ENCODE results near the gene FAM3A. TPM values are rescaled to one million over a fixed set of nuclear protein-coding genes. Genes with fewer than 3 reads are reported as not detected.

Gene FAM3A
- total RNA-seq, 1 donor from 2014 or later, result 25.5 TPM

DNA sequence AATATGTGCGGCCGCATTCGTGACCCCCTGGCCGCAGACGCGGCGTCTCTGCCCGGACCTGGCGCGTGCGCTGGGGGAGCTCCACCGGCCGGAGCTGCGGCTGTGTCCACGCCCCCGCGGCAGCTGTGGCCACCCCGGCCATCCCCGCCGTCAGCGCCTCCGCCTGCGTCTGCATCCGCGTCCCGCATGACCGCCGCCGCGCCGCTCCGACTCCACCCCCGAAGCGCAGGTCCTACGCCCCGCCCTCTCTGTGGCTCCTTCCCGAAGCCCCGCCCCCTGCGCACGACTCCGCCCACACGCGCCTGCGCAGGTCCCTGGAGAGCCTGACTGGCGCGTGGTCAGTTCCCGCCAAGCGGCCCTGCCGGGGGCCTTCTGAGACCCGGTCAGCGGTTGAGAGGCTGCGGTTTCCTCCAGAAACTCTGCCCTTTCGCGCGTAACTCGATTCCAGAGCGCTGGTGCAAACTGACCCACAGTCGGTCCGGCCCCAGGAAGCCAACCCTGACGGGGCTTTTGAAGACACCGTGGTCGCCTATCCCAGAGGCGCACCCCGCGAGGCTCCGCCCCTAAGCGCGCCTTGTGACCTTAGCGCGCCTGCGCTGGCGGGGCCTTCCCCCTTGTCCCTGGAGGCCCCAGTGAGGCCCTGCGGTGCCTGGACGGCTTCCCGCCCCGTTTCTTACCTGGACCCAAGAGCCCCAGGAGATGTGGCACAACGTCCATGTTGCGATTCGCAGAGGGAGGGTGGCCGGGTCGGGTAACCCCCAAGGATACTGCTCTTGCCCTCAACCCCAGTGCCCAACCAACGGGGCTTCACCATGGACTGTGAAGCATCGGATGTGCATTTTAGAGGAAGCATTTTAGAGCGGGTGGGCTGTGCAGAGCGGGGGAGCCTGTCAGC lies 37.1 kb downstream of the FAM3A start, which contains the start of gene LAGE3:
Gene LAGE3, minus strand, starts transcription at position 554 of the 895 bp plus-strand sequence. Its CDS starts 366 bp downstream, at position 188.
- DNase-seq, result peak; percentile 94

DNA sequence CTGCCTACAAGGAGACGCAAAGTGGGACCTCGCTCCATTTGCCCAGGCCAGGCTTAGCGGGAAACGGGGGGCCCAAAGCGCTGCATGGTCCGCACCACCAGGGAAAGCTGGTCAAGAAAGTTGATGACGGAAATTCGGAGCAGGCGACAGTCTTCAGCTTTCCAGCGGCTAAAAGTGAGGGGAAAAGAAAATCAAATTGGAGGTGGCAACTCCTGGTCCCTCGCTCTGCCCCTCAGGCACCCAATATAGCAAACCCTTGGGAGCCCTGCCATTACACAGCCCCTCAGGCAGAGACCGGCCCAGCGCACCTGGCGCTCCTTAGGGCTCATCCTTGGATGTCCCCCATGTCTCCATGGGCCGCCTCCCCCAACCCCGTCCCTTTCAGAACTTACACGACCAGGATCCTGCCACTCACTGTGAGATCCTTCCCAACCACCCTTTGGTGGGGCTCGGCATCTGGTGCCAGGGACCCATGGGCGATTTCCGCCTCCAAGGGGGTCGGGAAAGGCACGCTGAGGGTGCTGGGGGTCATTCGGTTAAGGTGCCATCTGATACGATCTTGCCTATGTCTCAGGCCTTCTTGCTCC lies 38.0 kb downstream of the FAM3A start:
- DNase-seq, result no peak

DNA sequence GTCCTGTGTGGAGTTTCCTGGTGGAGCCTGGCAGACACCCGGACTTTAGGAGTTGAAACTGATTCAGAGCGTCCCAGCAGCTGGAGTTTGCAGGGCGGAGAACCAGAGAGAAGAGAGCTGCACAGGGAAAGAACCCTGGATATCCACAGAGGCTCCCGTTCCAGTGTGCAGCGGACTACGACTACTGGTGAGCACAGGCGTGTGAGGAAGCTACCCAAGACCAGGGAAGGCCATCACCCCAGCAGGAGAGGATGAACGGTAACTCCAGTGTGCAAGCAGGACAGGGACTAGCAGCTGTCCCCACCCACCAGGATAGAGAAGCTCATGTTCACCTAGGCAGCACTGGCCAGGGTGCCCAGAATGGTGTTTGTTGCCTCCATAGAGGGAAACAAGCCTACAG lies 39.2 kb downstream of the FAM3A start:
- DNase-seq, result no peak

DNA sequence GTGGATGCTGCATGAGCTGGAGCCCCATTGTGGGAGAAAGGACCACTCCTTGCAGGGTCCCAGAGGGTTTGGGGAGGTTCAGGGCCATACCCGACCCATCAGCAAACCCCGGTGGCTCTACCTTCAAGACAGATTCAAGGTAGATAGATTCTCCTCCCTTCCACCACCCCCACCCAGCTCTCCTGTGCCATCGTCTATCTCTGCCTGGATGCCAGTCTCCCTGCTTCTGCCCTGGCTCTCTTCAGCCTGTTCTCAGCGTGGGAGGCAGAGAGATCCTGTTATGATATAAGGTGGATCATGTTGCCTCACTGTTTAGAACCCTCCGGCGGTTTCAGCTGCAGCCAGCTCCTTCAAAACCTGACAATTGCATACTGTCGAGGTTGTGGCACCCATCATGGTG lies 42.3 kb downstream of the FAM3A start:
- no peak for DNase-seq

DNA sequence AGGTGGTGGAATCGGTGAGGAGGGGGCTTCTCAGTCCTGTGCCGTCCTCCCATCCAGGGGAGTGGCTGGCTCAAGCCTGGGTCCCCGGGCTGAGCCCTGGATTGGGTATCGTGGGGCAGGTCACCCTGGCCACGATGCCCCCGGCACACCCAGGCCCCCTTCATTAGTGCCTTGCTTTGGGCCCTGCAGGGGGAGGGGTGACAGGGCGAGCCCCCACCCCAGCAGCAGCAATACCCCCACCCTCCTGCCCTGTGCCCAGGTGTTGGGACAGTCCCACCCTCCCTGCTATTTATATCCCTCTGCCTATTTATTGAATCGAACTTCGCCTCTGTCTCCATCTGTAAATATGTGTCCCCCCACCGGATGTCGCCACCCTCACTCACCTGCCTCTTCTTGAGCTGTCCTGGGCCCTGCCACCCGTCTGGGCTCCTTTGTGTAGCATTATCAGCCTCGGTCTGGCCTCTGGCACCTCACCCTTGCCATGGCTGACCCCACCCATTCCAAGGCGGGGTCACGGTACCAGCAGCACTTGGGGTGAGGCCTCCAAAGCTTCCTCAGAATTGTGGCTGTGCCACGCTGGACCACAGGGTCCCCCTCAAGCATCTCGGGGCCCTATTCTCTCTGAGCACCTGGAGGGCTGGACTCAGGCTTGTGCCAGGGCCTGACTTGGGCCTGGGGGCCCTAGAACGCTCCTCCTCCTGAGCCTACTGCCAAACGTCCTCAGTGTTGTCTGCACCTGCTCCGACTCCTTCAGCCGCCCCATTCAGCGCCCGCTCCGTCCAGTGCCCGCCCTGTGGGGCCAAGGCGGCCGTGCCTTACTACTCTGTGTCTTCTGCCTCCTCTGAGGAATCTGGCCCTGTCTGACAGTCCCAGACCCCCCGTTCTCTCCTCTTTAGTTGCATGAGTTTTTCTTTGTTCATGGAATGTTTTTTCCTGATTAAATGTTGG lies 43.1 kb downstream of the FAM3A start:
- no peak for DNase-seq

DNA sequence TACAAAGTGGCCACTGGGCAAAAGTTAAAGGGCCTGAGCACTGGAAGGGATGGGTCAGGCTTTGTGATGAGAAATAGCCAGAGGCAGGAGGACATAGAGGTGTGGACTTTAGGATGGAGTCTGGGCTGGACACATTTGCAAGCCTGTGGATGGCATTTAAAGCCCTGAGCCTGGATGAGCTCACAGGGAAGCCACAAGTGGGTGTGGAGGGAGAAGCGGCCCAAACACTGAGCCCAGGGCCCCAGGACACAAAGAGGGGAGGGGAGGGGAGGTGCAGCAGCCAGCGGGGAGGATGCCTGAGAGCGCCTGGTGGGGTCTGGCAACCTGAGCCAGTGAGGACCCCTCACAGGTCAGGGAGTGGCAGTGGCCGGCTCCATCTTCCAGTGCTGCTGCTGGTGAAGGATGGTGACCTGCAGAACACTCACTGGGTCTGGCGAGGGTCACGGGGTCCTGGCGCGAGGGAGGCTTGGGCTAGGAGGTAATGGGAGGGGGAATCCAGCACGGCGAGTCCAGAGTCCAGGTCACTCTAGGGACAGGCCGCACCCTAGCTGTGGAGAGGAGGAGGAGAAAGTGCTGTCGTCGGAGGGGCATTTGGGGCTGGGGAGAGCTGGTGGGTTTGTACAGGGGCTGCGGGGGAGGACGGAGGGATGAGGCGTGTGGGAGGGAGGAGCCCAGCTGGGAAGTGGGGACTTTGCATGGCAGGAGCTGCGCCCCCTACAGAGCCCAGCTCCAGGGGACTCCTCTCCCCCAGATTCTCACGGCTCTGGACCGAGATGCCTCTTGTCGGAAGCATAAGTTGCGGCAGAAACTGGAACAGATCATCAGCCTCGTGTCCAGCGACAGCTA lies 44.0 kb downstream of the FAM3A start:
- DNase-seq, result no peak

- DNase-seq, result no peak
Measured at GRCh38 chrX:154470914-154471568, 45.0 kb downstream of the FAM3A start.

- DNase-seq, result no peak
Measured at GRCh38 chrX:154470434-154470833, 45.6 kb downstream of the FAM3A start.

DNA sequence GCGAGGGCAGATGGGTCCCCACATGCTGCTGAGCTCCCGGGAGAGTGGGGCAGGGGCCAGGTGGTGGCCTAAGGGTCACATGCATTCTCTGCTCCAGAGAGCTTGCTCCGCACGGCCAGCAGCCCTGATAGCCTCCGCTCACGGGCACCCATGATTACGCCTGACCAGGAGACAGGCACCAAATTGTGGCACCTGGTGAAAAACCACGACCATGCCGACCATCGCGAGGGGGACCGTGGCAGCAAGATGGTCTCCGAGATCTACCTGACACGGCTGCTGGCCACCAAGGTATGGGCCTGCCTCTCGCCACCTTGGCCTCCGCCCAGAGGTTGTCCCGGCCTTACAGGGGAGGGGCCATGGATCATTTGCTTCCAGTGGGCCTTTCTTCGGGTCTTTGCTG lies 46.2 kb downstream of the FAM3A start:
- DNase-seq, result no peak

- no peak for DNase-seq
Measured at GRCh38 chrX:154469114-154469513, 46.9 kb downstream of the FAM3A start.

GRCh38 chrX:154468217-154468616 lies 47.8 kb downstream of the FAM3A start:
- no peak for DNase-seq

- DNase-seq, result no peak
Measured at GRCh38 chrX:154467556-154467955, 48.5 kb downstream of the FAM3A start.

- DNase-seq, result no peak
Measured at GRCh38 chrX:154466907-154467306, 49.1 kb downstream of the FAM3A start.

GRCh38 chrX:154466036-154466435 lies 50.0 kb downstream of the FAM3A start:
- DNase-seq, result no peak

DNA sequence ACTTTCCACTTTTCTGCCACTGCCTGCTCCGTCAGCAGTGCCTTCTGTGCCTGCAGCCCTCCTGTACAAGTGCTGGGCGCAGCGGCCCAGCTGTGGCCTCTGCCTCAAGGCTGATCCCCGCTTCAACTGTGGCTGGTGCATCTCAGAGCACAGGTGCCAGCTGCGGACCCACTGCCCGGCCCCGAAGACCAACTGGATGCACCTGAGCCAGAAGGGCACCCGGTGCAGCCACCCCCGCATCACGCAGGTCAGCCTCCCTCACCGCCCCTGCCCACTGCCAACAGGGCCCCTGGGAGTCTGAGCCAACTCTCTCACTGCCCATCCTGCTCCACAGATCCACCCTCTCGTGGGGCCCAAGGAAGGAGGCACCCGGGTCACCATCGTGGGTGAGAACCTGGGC lies 50.4 kb downstream of the FAM3A start:
- no peak for DNase-seq

GRCh38 chrX:154464806-154465365 lies 51.1 kb downstream of the FAM3A start:
- no peak for DNase-seq

DNA sequence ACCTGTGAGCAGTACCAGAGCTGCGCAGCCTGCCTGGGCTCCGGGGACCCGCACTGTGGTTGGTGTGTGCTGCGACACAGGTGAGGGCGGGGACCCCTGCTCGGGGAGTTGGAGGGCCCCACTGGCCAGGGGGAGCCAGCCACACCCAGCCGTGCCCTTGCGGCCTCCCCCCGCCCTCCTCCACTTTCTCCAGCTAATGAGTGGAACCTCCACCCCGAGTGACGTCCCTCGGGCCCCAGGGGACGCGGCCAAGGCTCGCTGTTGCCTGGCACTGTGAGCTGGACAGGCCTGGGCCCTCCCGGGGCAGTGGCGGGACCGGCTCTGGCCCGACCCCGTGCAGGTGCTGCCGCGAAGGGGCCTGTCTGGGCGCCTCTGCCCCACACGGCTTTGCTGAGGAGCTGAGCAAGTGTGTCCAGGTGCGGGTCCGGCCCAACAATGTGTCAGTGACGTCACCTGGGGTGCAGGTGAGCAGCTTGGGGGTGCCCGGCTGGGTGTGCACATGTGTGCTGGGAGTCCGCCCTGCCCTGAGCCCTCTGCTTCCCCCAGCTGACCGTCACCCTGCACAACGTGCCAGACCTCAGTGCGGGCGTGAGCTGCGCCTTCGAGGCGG lies 52.3 kb downstream of the FAM3A start:
- DNase-seq, result no peak

DNA sequence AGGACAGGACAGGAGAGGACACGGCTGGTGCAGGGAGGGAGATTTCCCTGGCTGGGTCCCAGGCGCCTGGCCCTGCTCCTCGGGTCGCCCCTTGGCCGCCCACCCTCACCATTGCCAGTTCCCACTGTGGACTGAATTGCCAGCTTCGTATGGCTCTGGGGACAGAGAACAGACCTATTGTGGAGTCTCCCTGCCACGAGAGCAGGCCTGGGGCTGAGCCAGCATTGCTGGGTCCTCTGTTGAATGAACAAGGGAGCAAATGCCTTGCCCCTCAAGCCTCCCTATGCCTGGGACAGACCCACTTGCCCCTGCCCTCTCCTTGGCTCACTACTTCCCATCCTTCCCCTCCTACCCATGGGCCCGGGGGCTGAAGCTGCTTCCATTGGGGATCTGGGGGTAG lies 53.6 kb downstream of the FAM3A start:
- no peak for DNase-seq

GRCh38 chrX:154460326-154460725 lies 55.7 kb downstream of the FAM3A start:
- no peak for DNase-seq

DNA sequence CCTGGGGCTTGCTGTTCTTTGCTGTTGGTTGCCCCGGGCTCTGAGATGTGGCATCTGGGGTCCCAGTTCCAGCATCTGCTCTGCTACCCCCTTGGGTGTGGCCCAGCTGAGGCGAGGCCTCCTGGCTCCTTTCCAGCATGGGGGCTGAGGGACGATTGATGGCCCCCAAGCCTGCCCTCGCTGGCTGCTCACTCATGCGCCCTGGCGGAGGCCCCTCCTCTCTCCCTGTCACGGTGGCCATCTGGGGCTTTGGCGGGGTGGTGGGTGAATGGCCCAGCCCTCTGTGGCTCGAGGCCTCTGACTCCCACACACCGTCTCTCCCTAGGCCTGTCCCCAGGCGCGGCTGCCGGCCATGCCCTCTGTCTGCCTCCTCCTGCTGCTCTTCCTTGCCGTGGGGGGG lies 56.2 kb downstream of the FAM3A start:
- DNase-seq, result no peak
